Measurements from ENCODE around the gene CAMTA1. TPM values are rescaled to one million over a fixed set of nuclear protein-coding genes. Genes with fewer than 3 reads are reported as not detected.

Gene CAMTA1
- total RNA-seq, 1 donor from 2014 or later = 268 TPM

DNA sequence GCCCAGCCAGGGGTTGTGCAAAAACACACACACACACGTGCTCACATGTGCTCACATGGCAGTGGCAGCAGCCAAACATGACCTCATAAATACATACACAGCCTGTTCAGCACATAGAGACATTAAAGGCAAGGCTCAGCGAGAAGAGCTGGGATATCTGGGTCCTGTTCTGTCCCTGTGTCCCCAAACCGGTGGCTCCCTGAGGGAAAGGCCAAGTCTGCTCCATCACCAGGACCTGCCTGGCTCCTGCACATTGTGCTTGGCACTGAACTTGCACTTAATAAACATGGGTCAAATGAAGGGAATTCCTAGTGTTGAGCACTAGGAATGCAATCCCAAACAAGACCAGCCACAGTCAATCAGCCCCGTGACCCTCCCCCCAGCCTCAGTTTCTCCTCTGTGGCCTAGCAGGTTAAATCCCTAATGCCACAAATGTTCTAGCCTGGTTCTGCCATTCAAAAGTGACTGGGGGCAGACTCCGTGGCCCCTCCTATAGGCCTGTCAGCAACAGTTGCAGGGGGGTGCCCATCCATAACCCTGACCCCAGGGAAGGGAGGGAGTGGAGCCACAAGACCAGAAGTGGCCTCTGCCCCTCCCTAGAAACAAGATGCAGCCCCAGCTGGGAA is 825.0 kb downstream of the CAMTA1 start:
- H3K4me1 ChIP-seq = peaks cover 6% of the 10 kb centered on the region
- H3K9me3 ChIP-seq (ENCODE audit: low read depth) = no peaks in the 10 kb centered on the region
- Mint-ChIP-seq H3K27me3 (ENCODE audit: insufficient read depth, low read depth) (peaks cover 6% of the 10 kb centered on the region), H3K27ac (no peak overlapping the region), H3K4me3 (peak overlapping the region; percentile 52), H3K9me3 (peaks cover 6% of the 10 kb centered on the region), H3K36me3 (no peaks in the 10 kb centered on the region), H3K4me1 (peaks cover 9% of the 10 kb centered on the region)
- no peaks in the 10 kb centered on the region for H3K79me2 ChIP-seq (ENCODE audit: low read depth)
- no peak overlapping the region for H3K27ac ChIP-seq
- no peaks in the 10 kb centered on the region for H3F3A ChIP-seq (ENCODE audit: low read depth)
- H3K4me3 ChIP-seq = no peak overlapping the region
- TF ChIP-seq, protein P1, sequence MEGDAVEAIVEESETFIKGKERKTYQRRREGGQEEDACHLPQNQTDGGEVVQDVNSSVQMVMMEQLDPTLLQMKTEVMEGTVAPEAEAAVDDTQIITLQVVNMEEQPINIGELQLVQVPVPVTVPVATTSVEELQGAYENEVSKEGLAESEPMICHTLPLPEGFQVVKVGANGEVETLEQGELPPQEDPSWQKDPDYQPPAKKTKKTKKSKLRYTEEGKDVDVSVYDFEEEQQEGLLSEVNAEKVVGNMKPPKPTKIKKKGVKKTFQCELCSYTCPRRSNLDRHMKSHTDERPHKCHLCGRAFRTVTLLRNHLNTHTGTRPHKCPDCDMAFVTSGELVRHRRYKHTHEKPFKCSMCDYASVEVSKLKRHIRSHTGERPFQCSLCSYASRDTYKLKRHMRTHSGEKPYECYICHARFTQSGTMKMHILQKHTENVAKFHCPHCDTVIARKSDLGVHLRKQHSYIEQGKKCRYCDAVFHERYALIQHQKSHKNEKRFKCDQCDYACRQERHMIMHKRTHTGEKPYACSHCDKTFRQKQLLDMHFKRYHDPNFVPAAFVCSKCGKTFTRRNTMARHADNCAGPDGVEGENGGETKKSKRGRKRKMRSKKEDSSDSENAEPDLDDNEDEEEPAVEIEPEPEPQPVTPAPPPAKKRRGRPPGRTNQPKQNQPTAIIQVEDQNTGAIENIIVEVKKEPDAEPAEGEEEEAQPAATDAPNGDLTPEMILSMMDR (IDR thresholded peaks at IDR 0.05) = no peak
- no peak for TF ChIP-seq EZH2phosphoT487 (IDR thresholded peaks at IDR 0.05)
- no peak for TF ChIP-seq EZH2 (IDR thresholded peaks at IDR 0.05)
- H2AFZ ChIP-seq (replicated peaks) = no peak overlapping the region
- H3K4me2 ChIP-seq = no peak overlapping the region
- H3K36me3 ChIP-seq = no peaks in the 10 kb centered on the region
- no peak for DNase-seq (ENCODE audit: low spot score)
- no peaks in the 10 kb centered on the region for H4K20me1 ChIP-seq (ENCODE audit: low read depth)
- no peaks in the 10 kb centered on the region for H3K27me3 ChIP-seq
- H3K9ac ChIP-seq = no peak overlapping the region

GRCh38 chr1:7610936-7611335 is 825.7 kb downstream of the CAMTA1 start:
- Histone ChIP-seq H4K20me1 (ENCODE audit: low read depth) (no peaks in the 10 kb centered on the region), H3F3A (ENCODE audit: low read depth) (no peaks in the 10 kb centered on the region), H2AFZ (replicated peaks) (no peak overlapping the region), H3K9ac (no peak overlapping the region), H3K4me3 (no peak overlapping the region), H3K4me2 (no peak overlapping the region), H3K36me3 (no peaks in the 10 kb centered on the region), H3K9me3 (ENCODE audit: low read depth) (no peaks in the 10 kb centered on the region), H3K79me2 (ENCODE audit: low read depth) (no peaks in the 10 kb centered on the region), H3K27ac (no peak overlapping the region), H3K27me3 (no peaks in the 10 kb centered on the region), H3K4me1 (peaks cover 6% of the 10 kb centered on the region)
- H3K27me3 Mint-ChIP-seq (ENCODE audit: insufficient read depth, low read depth) = peaks cover 6% of the 10 kb centered on the region
- peaks cover 9% of the 10 kb centered on the region for H3K4me1 Mint-ChIP-seq
- DNase-seq (ENCODE audit: low spot score) = no peak
- H3K4me3 Mint-ChIP-seq = no peak overlapping the region
- H3K9me3 Mint-ChIP-seq = peaks cover 6% of the 10 kb centered on the region
- H3K27ac Mint-ChIP-seq = no peak overlapping the region
- no peak for TF ChIP-seq EZH2 (IDR thresholded peaks at IDR 0.05)
- no peak for TF ChIP-seq EZH2phosphoT487 (IDR thresholded peaks at IDR 0.05)
- TF ChIP-seq, protein P1 (IDR thresholded peaks at IDR 0.05) = no peak
- H3K36me3 Mint-ChIP-seq = no peaks in the 10 kb centered on the region

GRCh38 chr1:7611421-7612010 is 826.3 kb downstream of the CAMTA1 start:
- peaks cover 11% of the 10 kb centered on the region for H3K27me3 Mint-ChIP-seq (ENCODE audit: insufficient read depth, low read depth)
- H3K4me1 Mint-ChIP-seq = peaks cover 9% of the 10 kb centered on the region
- Histone ChIP-seq H3F3A (ENCODE audit: low read depth) (no peaks in the 10 kb centered on the region), H3K27me3 (no peaks in the 10 kb centered on the region), H3K4me1 (peaks cover 6% of the 10 kb centered on the region), H3K4me2 (no peak overlapping the region), H3K9me3 (ENCODE audit: low read depth) (no peaks in the 10 kb centered on the region), H2AFZ (replicated peaks) (no peak overlapping the region), H3K9ac (no peak overlapping the region), H3K79me2 (ENCODE audit: low read depth) (no peaks in the 10 kb centered on the region), H3K36me3 (no peaks in the 10 kb centered on the region), H4K20me1 (ENCODE audit: low read depth) (no peaks in the 10 kb centered on the region), H3K4me3 (no peak overlapping the region), H3K27ac (no peak overlapping the region)
- TF ChIP-seq, protein P1 (IDR thresholded peaks at IDR 0.05) = no peak
- no peak for TF ChIP-seq EZH2 (IDR thresholded peaks at IDR 0.05)
- TF ChIP-seq EZH2phosphoT487 (IDR thresholded peaks at IDR 0.05) = no peak
- H3K27ac Mint-ChIP-seq = no peak overlapping the region
- no peak overlapping the region for H3K4me3 Mint-ChIP-seq
- peaks cover 1% of the 10 kb centered on the region for H3K9me3 Mint-ChIP-seq
- no peaks in the 10 kb centered on the region for H3K36me3 Mint-ChIP-seq
- no peak for DNase-seq (ENCODE audit: low spot score)

All from neural progenitor cell (in vitro differentiated cells).